Colonic mucosa (tissue), 4 donors: Measurements from ENCODE around the gene HSD17B3. TPM values are rescaled to one million over a fixed set of nuclear protein-coding genes. Genes with fewer than 3 reads are reported as not detected.

Experiments used
- DNase-seq: peaks from one replicate; pipeline ENCODE4 v3.0.0-alpha.2; 2020
- H3K27ac ChIP-seq: fragments of 200-600 bp; one replicate; pipeline ENCODE4 v1.8.0; 2021
- H3K27me3 ChIP-seq: fragments of 200-600 bp; one replicate; pipeline ENCODE4 v1.8.0; 2021
- H3K36me3 ChIP-seq: fragments of 200-600 bp; one replicate; pipeline ENCODE4 v1.8.0; 2021
- H3K4me1 ChIP-seq: fragments of 200-600 bp; one replicate; pipeline ENCODE4 v1.8.0; 2021; ENCODE audit warnings: mild to moderate bottlenecking
- H3K4me3 ChIP-seq: fragments of 200-600 bp; one replicate; pipeline ENCODE4 v1.8.0; 2021
- H3K9ac ChIP-seq, 2 donors: one replicate each; pipeline ENCODE4 v1.7.0; 2013; ENCODE audit warnings: control low read depth in 2 of 2, low read depth in 2 of 2, low read length in 2 of 2
- H3K9me3 ChIP-seq: fragments of 200-600 bp; one replicate; pipeline ENCODE4 v1.8.0; 2021
- intact Hi-C: fragments of 100-400 bp; cut with DNase I; formaldehyde crosslinking; loops from one replicate; pipeline ENCODE4 v1.14.1; 2022
- total RNA-seq, 2 donors: library from RNA; stranded (reverse); fragmentation: NEBNext Ultra II Directional in 1 of 2; extraction: Animal tissue kit (Norgen Biotek cat#: 25700) in 1 of 2; gene quantifications; one replicate each; pipeline ENCODE4 v1.2.1, GENCODE V29; 2021
- TF ChIP-seq, protein P1 (sequence below): fragments of 200-600 bp; IDR thresholded peaks from one replicate; pipeline ENCODE4 v1.8.0; 2022; ENCODE audit warnings: antibody characterized with exemption, mild to moderate bottlenecking
- donor health status: healthy.
- donor health status: DM: no; HTN: no; CAD: no.
- donor health status: DM: no; HTN: no; CAD: no.

HSD17B3 gene
- total RNA-seq, 2 donors from 2014 or later: not detected

- Histone ChIP-seq H3K4me1 (no peaks in the 10 kb centered on the region), H3K9ac (no peak overlapping the region), H3K27me3 (no peaks in the 10 kb centered on the region), H3K9me3 (no peaks in the 10 kb centered on the region), H3K27ac (no peak overlapping the region), H3K4me3 (no peak overlapping the region), H3K36me3 (no peaks in the 10 kb centered on the region)
- TF ChIP-seq, protein P1, sequence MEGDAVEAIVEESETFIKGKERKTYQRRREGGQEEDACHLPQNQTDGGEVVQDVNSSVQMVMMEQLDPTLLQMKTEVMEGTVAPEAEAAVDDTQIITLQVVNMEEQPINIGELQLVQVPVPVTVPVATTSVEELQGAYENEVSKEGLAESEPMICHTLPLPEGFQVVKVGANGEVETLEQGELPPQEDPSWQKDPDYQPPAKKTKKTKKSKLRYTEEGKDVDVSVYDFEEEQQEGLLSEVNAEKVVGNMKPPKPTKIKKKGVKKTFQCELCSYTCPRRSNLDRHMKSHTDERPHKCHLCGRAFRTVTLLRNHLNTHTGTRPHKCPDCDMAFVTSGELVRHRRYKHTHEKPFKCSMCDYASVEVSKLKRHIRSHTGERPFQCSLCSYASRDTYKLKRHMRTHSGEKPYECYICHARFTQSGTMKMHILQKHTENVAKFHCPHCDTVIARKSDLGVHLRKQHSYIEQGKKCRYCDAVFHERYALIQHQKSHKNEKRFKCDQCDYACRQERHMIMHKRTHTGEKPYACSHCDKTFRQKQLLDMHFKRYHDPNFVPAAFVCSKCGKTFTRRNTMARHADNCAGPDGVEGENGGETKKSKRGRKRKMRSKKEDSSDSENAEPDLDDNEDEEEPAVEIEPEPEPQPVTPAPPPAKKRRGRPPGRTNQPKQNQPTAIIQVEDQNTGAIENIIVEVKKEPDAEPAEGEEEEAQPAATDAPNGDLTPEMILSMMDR: no peak
- intact Hi-C loops: no loop called here
- no peak for DNase-seq
These were observed 55.7 kb downstream of the HSD17B3 start for GRCh38 chr9:96246267-96246671.

GRCh38 chr9:96245399-96245798, 56.6 kb downstream of the HSD17B3 start:
- Histone ChIP-seq H3K9me3 (no peaks in the 10 kb centered on the region), H3K4me1 (no peaks in the 10 kb centered on the region), H3K4me3 (no peak overlapping the region), H3K36me3 (no peaks in the 10 kb centered on the region), H3K27me3 (no peaks in the 10 kb centered on the region), H3K9ac (no peak overlapping the region), H3K27ac (no peak overlapping the region)
- no peak for DNase-seq
- TF ChIP-seq, protein P1: no peak
- intact Hi-C loops: no loop called here

DNA sequence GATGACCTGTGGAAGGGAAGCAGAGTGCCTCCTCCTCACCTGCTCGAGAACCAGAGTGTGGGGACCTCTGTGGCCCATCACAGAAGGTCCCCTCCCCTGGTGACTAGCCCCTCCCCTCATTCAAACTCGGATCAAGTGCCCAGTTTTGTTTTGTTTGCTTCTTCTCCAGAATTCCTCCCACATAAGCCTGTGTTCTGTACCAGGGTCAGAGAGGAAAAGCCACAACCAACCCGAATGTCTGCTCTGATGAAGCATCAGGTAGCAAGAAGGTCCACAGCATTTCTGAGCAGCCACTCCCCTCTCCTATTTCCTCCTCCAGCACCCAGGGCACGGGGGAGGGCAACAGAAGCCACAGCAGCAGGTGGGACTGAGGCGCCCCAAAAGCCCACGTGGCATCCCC, 58.2 kb downstream of the HSD17B3 start:
- TF ChIP-seq, protein P1: no peak
- no peaks in the 10 kb centered on the region for H3K9me3 ChIP-seq
- no peak overlapping the region for H3K9ac ChIP-seq
- no peaks in the 10 kb centered on the region for H3K36me3 ChIP-seq
- H3K27ac ChIP-seq: no peak overlapping the region
- intact Hi-C loops: no loop called here
- DNase-seq: no peak
- no peak overlapping the region for H3K4me3 ChIP-seq
- no peaks in the 10 kb centered on the region for H3K4me1 ChIP-seq
- H3K27me3 ChIP-seq: no peaks in the 10 kb centered on the region

GRCh38 chr9:96242811-96243210, 59.2 kb downstream of the HSD17B3 start:
- Histone ChIP-seq H3K9me3 (no peaks in the 10 kb centered on the region), H3K4me3 (no peak overlapping the region), H3K9ac (no peak overlapping the region), H3K27ac (no peak overlapping the region), H3K4me1 (no peaks in the 10 kb centered on the region), H3K27me3 (no peaks in the 10 kb centered on the region), H3K36me3 (no peaks in the 10 kb centered on the region)
- DNase-seq: no peak
- intact Hi-C loops: no loop called here
- TF ChIP-seq, protein P1: no peak

GRCh38 chr9:96241391-96241809, 60.6 kb downstream of the HSD17B3 start:
- Histone ChIP-seq H3K27ac (no peak overlapping the region), H3K4me3 (no peak overlapping the region), H3K27me3 (no peaks in the 10 kb centered on the region), H3K4me1 (no peaks in the 10 kb centered on the region), H3K9ac (no peak overlapping the region), H3K9me3 (no peaks in the 10 kb centered on the region), H3K36me3 (no peaks in the 10 kb centered on the region)
- intact Hi-C loops: no loop called here
- TF ChIP-seq, protein P1: no peak
- DNase-seq: no peak
